Nephron (organoid): Measurements from ENCODE around the gene AAGAB.

Source experiments
- H3K27ac Mint-ChIP-seq, 3 experiments: 2 replicates each; pipeline ENCODE4 v1.8.0; 2020; ENCODE audit warnings: mixed read lengths in 3 of 3, mild to moderate bottlenecking in 2 of 3, moderate library complexity in 1 of 3
- H3K27me3 Mint-ChIP-seq: 2 replicates; pipeline ENCODE4 v1.8.0; 2021; ENCODE audit warnings: low read depth, mild to moderate bottlenecking, moderate library complexity, mixed read lengths
- H3K36me3 Mint-ChIP-seq: 2 replicates; pipeline ENCODE4 v1.8.0; 2020; ENCODE audit warnings: low read depth, mixed read lengths
- H3K4me1 Mint-ChIP-seq: 2 replicates; pipeline ENCODE4 v1.8.0; 2020; ENCODE audit warnings: mixed read lengths
- H3K4me3 Mint-ChIP-seq, 3 experiments: 2 replicates each; pipeline ENCODE4 v1.8.0; 2020; ENCODE audit warnings: mild to moderate bottlenecking in 3 of 3, mixed read lengths in 3 of 3, moderate library complexity in 2 of 3
- H3K9me3 Mint-ChIP-seq: 2 replicates; pipeline ENCODE4 v1.8.0; 2020; ENCODE audit warnings: mixed read lengths
- CTCF ChIP-seq, 3 experiments: fragments of 200-600 bp; sonication (generic); IDR thresholded peaks; one replicate each; pipeline ENCODE4 v1.5.0; 2021; ENCODE audit warnings: antibody characterized with exemption in 3 of 3; ENCODE audit not compliant: unreplicated experiment in 3 of 3

Gene AAGAB

GRCh38 chr15:67254238-67255175 is at the start of gene AAGAB, which contains the start of gene IQCH:
Gene AAGAB, minus strand, starts transcription at chr15:67254661. Its CDS starts 30 bp downstream, at chr15:67254631.
Gene IQCH, plus strand, starts transcription at chr15:67254786. Its CDS starts 111 bp downstream, at chr15:67254897.
- H3K27ac Mint-ChIP-seq: peak within 1 kb of the TSS; percentile 68 to 95 (median 86)
- H3K9me3 Mint-ChIP-seq: no peaks in the 10 kb centered on the region
- H3K36me3 Mint-ChIP-seq: no peaks in the 10 kb centered on the region
- peaks cover 7% of the 10 kb centered on the region for H3K27me3 Mint-ChIP-seq
- peak within 1 kb of the TSS; percentile 97 to 98 (median 97) for H3K4me3 Mint-ChIP-seq
- TF ChIP-seq CTCF (IDR thresholded peaks at IDR 0.05; ENCODE audit: unreplicated experiment in 3 of 3): no peak
- H3K4me1 Mint-ChIP-seq: peaks cover 17% of the 10 kb centered on the region

- H3K27me3 Mint-ChIP-seq: no peaks in the 10 kb centered on the region
- H3K27ac Mint-ChIP-seq: no peak overlapping the region
- H3K36me3 Mint-ChIP-seq: no peaks in the 10 kb centered on the region
- no peaks in the 10 kb centered on the region for H3K9me3 Mint-ChIP-seq
- peak; percentile 45 to 62 (median 58) for TF ChIP-seq CTCF (IDR thresholded peaks at IDR 0.05; ENCODE audit: unreplicated experiment in 3 of 3)
- peaks cover 23% of the 10 kb centered on the region for H3K4me1 Mint-ChIP-seq
- no peak overlapping the region for H3K4me3 Mint-ChIP-seq
Measured at GRCh38 chr15:67303490-67304363, 49.3 kb upstream of the AAGAB start.

- no peak for TF ChIP-seq CTCF (IDR thresholded peaks at IDR 0.05; ENCODE audit: unreplicated experiment in 3 of 3)
- no peaks in the 10 kb centered on the region for H3K27me3 Mint-ChIP-seq
- no peak overlapping the region for H3K4me3 Mint-ChIP-seq
- H3K4me1 Mint-ChIP-seq: peaks cover 6% of the 10 kb centered on the region
- H3K27ac Mint-ChIP-seq: peak overlapping the region in 2 of 3 experiments; percentile 10 to 52
- no peaks in the 10 kb centered on the region for H3K9me3 Mint-ChIP-seq
- no peaks in the 10 kb centered on the region for H3K36me3 Mint-ChIP-seq
Measured at GRCh38 chr15:67300266-67301025, 46.0 kb upstream of the AAGAB start.

- Mint-ChIP-seq H3K9me3 (no peaks in the 10 kb centered on the region), H3K27me3 (no peaks in the 10 kb centered on the region), H3K27ac (no peak overlapping the region), H3K4me3 (no peak overlapping the region), H3K36me3 (no peaks in the 10 kb centered on the region), H3K4me1 (peaks cover 5% of the 10 kb centered on the region)
- no peak for TF ChIP-seq CTCF (IDR thresholded peaks at IDR 0.05; ENCODE audit: unreplicated experiment in 3 of 3)
Measured at GRCh38 chr15:67296684-67297083, 42.2 kb upstream of the AAGAB start.

- TF ChIP-seq CTCF (IDR thresholded peaks at IDR 0.05; ENCODE audit: unreplicated experiment in 3 of 3): no peak
- H3K9me3 Mint-ChIP-seq: no peaks in the 10 kb centered on the region
- H3K27ac Mint-ChIP-seq: no peak overlapping the region
- H3K27me3 Mint-ChIP-seq: no peaks in the 10 kb centered on the region
- H3K4me1 Mint-ChIP-seq: peaks cover 5% of the 10 kb centered on the region
- no peak overlapping the region for H3K4me3 Mint-ChIP-seq
- no peaks in the 10 kb centered on the region for H3K36me3 Mint-ChIP-seq
Measured at GRCh38 chr15:67296188-67296587, 41.7 kb upstream of the AAGAB start.
